Measurements from ENCODE around the gene MAST4.

- no peak for TF ChIP-seq CTCF (IDR thresholded peaks at IDR 0.05)
- TF ChIP-seq EZH2 (IDR thresholded peaks at IDR 0.05): no peak
- TF ChIP-seq EZH2phosphoT487 (IDR thresholded peaks at IDR 0.05): no peak
Measured at GRCh38 chr5:66660396-66660795, 64.2 kb downstream of the MAST4 start.

Data from neural progenitor cell (in vitro differentiated cells).